ENCODE results near the gene PDZD11.
"Not testable (repeated sequence)": the region's sequence is repeated elsewhere in the genome, so short reads cannot be mapped to it uniquely, and the experiment has no call there.

The PDZD11 gene

GRCh38 chrX:70257423-70258288, 32.1 kb downstream of the PDZD11 start:
- no peak for DNase-seq

GRCh38 chrX:70255452-70255851, 34.3 kb downstream of the PDZD11 start:
- no peak for DNase-seq

- DNase-seq: no peak
These were observed 34.8 kb downstream of the PDZD11 start for GRCh38 chrX:70254909-70255308.

GRCh38 chrX:70254063-70254400, 35.7 kb downstream of the PDZD11 start:
- no peak for DNase-seq

DNA sequence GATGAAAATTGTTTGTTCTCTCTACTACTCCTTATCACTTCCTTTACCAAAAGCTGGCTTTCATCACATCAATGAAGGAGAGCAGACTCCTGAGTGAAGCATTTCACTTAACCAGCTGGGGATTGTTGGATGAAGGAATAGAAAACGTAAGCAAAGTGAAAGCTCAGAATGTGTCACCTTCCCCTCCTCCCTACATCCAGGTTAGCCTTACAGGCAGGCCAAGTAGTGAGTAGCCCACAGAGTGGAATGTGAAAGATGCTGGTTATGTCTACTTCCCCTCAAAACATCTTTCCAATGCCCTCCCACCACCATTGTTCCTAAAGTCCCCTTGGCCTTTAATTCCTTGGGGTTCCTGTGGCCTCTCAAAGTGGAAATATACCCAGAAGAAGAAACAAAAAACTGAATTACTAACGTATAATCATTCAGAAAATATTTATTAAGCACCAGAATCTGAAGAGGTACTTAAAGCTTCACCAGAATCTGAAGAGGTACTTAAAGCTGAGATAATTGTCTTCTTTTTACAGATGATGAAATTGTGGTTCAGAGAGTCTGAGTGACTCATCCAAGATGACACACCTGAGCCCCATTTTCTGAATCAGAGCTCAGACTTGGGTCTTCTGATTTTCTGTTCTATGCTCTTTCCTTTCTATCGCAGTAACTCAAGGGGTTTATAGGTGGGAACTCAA, 36.2 kb downstream of the PDZD11 start:
- no peak for DNase-seq

GRCh38 chrX:70252491-70252890, 37.2 kb downstream of the PDZD11 start:
- no peak for DNase-seq

DNA sequence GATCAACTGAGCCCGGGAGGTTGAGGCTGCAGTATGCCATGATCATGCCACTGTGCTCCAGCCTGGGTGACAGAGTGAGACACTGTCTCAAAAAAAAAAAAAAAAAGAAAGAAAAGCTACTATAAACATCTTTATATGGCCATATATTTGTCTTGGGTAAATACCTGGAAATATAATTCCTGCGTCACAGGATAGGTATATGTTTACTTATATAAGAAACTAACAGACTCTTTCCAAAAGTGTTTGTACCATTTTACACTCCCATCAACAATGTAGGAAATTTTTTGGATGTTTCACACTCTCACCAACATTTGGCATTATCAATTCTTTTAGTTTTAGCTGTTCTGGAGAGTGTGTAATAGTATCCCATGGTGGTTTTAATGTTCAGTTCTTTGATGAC, 42.5 kb downstream of the PDZD11 start:
- no peak for DNase-seq

GRCh38 chrX:70244881-70245280, 44.8 kb downstream of the PDZD11 start:
- no peak for DNase-seq

- DNase-seq: not testable (repeated sequence)
These were observed 46.1 kb downstream of the PDZD11 start for GRCh38 chrX:70243601-70244000.

DNA sequence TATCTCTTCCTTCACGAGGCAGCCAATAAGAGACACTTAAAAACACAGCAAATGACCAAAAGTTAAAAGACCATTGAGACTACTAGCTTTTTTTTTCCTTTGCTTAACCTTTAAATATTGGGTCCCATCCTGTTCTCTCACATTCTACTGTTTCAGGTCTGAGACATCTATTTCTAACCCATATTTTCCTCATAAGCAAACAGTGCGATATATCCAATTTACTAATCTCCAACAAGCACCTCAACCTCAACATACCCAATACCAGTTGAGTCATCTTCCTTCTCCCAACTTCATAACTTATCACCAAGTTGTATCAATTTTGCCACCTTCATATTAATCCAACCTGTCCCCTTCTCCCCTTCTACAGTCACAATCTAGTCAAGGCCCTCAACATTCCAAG, 48.2 kb downstream of the PDZD11 start:
- no peak for DNase-seq

GRCh38 chrX:70240751-70241150, 49.0 kb downstream of the PDZD11 start:
- no peak for DNase-seq

All from fibroblast of skin of scalp (primary cell).